ENCODE data around the gene LORICRIN.

GRCh38 chr1:153261281-153262069 is 2.0 kb downstream of the LORICRIN start:
- TF ChIP-seq CTCF (IDR thresholded peaks at IDR 0.05) (no peak), POLR2A (IDR thresholded peaks at IDR 0.05) (no peak)

All from Peyer's patch (tissue), 4 donors.